ENCODE data around the gene NYAP2. TPM values are rescaled to one million over a fixed set of nuclear protein-coding genes. Genes with fewer than 3 reads are reported as not detected.

The NYAP2 gene
- total RNA-seq, 1 experiment from 2014 or later, result not detected

- Histone ChIP-seq H3K9me2 (ENCODE audit: insufficient read depth) (no peaks in the 10 kb centered on the region), H3K36me3 (ENCODE audit: control insufficient read depth in 1 of 2, insufficient read depth in 2 of 2, low read length in 2 of 2) (no peaks in the 10 kb centered on the region), H3K27ac (ENCODE audit: low read depth, low read length) (no peak overlapping the region), H3K79me2 (ENCODE audit: insufficient read depth, low read length) (no peaks in the 10 kb centered on the region), H3K27me3 (ENCODE audit: insufficient read depth, low read length) (no peaks in the 10 kb centered on the region), H3K4me2 (ENCODE audit: low read length) (no peak overlapping the region), H2AFZ (ENCODE audit: low read depth, low read length, poor library complexity, severe bottlenecking) (no peak overlapping the region), H3K4me3 (replicated peaks in 1 of 2; ENCODE audit: low read depth in 1 of 2, low read length in 2 of 2) (no peak overlapping the region), H3K9me3 (ENCODE audit: control insufficient read depth in 1 of 2, insufficient read depth in 1 of 2, low read depth in 1 of 2, low read length in 2 of 2) (no peaks in the 10 kb centered on the region), H3K9ac (ENCODE audit: low read length) (no peak overlapping the region), H4K20me1 (ENCODE audit: insufficient read depth) (no peaks in the 10 kb centered on the region), H3K4me1 (ENCODE audit: control insufficient read depth in 1 of 2, insufficient read depth in 2 of 2, low read length in 2 of 2) (no peaks in the 10 kb centered on the region)
- CTCF ChIA-PET, result no interaction called here
- intact Hi-C loops (cut with micrococcal nuclease), result no loop called here
- ATAC-seq (no peak), DNase-seq (ENCODE audit: low read depth, low spot score) (no peak)
- RAD21 ChIA-PET (ENCODE audit: low non-redundant PET in 1 of 2, low total read pairs in 2 of 2, uncharacterized antibody in 2 of 2, unreplicated experiment in 2 of 2), result no interaction called here
- POLR2A ChIA-PET, result no interaction called here
- no TSS peak for BruUV-seq (replicated peaks)
- no peak for TF ChIP-seq POLR2A (IDR thresholded peaks at IDR 0.05; ENCODE audit: borderline replicate concordance, extremely low read depth, insufficient read depth, insufficient read length)
- TF ChIP-seq, protein P1, sequence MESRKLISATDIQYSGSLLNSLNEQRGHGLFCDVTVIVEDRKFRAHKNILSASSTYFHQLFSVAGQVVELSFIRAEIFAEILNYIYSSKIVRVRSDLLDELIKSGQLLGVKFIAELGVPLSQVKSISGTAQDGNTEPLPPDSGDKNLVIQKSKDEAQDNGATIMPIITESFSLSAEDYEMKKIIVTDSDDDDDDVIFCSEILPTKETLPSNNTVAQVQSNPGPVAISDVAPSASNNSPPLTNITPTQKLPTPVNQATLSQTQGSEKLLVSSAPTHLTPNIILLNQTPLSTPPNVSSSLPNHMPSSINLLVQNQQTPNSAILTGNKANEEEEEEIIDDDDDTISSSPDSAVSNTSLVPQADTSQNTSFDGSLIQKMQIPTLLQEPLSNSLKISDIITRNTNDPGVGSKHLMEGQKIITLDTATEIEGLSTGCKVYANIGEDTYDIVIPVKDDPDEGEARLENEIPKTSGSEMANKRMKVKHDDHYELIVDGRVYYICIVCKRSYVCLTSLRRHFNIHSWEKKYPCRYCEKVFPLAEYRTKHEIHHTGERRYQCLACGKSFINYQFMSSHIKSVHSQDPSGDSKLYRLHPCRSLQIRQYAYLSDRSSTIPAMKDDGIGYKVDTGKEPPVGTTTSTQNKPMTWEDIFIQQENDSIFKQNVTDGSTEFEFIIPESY (IDR thresholded peaks at IDR 0.05; ENCODE audit: extremely low read depth, insufficient replicate concordance, low read length), result no peak
- TF ChIP-seq, protein P2, sequence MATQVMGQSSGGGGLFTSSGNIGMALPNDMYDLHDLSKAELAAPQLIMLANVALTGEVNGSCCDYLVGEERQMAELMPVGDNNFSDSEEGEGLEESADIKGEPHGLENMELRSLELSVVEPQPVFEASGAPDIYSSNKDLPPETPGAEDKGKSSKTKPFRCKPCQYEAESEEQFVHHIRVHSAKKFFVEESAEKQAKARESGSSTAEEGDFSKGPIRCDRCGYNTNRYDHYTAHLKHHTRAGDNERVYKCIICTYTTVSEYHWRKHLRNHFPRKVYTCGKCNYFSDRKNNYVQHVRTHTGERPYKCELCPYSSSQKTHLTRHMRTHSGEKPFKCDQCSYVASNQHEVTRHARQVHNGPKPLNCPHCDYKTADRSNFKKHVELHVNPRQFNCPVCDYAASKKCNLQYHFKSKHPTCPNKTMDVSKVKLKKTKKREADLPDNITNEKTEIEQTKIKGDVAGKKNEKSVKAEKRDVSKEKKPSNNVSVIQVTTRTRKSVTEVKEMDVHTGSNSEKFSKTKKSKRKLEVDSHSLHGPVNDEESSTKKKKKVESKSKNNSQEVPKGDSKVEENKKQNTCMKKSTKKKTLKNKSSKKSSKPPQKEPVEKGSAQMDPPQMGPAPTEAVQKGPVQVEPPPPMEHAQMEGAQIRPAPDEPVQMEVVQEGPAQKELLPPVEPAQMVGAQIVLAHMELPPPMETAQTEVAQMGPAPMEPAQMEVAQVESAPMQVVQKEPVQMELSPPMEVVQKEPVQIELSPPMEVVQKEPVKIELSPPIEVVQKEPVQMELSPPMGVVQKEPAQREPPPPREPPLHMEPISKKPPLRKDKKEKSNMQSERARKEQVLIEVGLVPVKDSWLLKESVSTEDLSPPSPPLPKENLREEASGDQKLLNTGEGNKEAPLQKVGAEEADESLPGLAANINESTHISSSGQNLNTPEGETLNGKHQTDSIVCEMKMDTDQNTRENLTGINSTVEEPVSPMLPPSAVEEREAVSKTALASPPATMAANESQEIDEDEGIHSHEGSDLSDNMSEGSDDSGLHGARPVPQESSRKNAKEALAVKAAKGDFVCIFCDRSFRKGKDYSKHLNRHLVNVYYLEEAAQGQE (IDR thresholded peaks at IDR 0.05; ENCODE audit: low read depth), result no peak
- no peak for TF ChIP-seq SIN3A (IDR thresholded peaks at IDR 0.05; ENCODE audit: low read depth)
- TF ChIP-seq, protein P3, sequence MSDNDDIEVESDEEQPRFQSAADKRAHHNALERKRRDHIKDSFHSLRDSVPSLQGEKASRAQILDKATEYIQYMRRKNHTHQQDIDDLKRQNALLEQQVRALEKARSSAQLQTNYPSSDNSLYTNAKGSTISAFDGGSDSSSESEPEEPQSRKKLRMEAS (IDR thresholded peaks at IDR 0.05), result no peak
- no peak for TF ChIP-seq TCF7L2 (IDR thresholded peaks at IDR 0.05; ENCODE audit: borderline replicate concordance, extremely low read depth, insufficient read depth, insufficient read length)
- TF ChIP-seq ZNF274 (IDR thresholded peaks at IDR 0.05; ENCODE audit: low read depth, low read length), result no peak
- TF ChIP-seq EGR1 (IDR thresholded peaks at IDR 0.05; ENCODE audit: low read depth), result no peak
- TF ChIP-seq CBX3 (IDR thresholded peaks at IDR 0.05; ENCODE audit: low read depth), result no peak
Observed at GRCh38 chr2:225600865-225601264, 201.4 kb downstream of the NYAP2 start.

All from HCT116 (cell line).